ENCODE results near the gene ZDHHC1. TPM values are rescaled to one million over a fixed set of nuclear protein-coding genes. Genes with fewer than 3 reads are reported as not detected.

Gene ZDHHC1
- total and polyA plus RNA-seq, 2 of the 13 experiments (the other 11 are each of a cell fraction or from before 2014, with no cell fraction given) = 0.51 to 1.1 TPM

DNA sequence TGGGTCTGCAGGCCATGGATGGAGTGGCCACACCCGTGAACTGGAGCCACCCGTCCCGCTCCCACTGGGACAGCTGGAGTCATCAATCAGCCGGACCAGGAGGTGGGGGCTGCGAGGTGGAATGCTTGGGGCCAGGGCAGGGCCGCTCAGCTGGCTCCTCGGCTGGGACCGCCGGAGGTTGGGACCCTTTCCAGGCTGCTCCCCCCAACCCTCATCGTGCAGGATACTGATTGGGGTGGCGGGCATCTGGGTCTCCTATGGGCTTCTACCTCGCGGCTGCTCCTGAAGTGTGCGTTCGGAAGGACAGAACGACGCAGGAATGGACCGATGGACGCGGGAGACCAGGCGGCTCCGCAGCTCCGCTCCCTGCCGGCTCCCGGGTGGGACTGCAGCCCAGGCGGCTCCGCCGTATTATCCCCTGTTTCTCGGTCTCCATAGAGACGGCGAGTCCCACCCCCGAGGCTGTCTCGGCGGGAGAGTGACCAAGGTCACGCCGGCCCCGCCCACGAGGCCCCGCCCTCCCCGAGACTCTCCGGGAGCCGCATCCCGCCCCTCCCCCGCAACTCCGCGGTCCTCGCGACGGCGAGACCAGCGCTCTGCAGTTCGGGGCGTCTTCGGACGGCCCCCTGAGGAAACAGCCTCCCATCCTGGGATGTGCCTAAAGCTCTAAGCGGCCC, 23.0 kb downstream of the ZDHHC1 start, which contains the start of gene TPPP3 (continued):
- TF ChIP-seq MAF1 (CRISPR knock-in tag; IDR thresholded peaks at IDR 0.05; ENCODE audit: borderline replicate concordance) = no peak
- TF ChIP-seq, protein P1, sequence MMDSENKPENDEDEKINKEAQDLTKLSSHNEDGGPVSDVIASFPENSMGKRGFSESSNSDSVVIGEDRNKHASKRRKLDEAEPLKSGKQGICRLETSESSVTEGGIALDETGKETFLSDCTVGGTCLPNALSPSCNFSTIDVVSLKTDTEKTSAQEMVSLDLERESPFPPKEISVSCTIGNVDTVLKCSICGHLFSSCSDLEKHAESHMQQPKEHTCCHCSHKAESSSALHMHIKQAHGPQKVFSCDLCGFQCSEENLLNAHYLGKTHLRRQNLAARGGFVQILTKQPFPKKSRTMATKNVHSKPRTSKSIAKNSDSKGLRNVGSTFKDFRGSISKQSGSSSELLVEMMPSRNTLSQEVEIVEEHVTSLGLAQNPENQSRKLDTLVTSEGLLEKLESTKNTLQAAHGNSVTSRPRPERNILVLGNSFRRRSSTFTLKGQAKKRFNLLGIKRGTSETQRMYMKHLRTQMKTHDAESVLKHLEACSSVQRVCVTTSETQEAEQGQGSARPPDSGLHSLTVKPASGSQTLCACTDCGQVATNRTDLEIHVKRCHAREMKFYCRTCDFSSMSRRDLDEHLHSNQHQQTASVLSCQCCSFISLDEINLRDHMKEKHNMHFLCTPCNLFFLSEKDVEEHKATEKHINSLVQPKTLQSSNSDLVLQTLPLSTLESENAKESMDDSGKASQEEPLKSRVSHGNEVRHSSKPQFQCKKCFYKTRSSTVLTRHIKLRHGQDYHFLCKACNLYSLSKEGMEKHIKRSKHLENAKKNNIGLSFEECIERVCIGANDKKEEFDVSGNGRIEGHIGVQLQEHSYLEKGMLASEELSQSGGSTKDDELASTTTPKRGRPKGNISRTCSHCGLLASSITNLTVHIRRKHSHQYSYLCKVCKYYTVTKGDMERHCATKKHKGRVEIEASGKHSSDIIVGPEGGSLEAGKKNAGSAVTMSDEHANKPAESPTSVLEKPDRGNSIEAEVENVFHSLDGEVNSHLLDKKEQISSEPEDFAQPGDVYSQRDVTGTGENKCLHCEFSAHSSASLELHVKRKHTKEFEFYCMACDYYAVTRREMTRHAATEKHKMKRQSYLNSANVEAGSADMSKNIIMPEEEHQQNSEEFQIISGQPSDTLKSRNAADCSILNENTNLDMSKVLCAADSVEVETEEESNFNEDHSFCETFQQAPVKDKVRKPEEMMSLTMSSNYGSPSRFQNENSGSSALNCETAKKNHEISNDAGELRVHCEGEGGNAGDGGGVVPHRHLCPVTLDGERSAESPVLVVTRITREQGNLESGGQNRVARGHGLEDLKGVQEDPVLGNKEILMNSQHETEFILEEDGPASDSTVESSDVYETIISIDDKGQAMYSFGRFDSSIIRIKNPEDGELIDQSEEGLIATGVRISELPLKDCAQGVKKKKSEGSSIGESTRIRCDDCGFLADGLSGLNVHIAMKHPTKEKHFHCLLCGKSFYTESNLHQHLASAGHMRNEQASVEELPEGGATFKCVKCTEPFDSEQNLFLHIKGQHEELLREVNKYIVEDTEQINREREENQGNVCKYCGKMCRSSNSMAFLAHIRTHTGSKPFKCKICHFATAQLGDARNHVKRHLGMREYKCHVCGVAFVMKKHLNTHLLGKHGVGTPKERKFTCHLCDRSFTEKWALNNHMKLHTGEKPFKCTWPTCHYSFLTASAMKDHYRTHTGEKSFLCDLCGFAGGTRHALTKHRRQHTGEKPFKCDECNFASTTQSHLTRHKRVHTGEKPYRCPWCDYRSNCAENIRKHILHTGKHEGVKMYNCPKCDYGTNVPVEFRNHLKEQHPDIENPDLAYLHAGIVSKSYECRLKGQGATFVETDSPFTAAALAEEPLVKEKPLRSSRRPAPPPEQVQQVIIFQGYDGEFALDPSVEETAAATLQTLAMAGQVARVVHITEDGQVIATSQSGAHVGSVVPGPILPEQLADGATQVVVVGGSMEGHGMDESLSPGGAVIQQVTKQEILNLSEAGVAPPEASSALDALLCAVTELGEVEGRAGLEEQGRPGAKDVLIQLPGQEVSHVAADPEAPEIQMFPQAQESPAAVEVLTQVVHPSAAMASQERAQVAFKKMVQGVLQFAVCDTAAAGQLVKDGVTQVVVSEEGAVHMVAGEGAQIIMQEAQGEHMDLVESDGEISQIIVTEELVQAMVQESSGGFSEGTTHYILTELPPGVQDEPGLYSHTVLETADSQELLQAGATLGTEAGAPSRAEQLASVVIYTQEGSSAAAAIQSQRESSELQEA (CRISPR knock-in tag; IDR thresholded peaks at IDR 0.05; ENCODE audit: not compliant biosample characterization) = no peak
- TF ChIP-seq ADNP (CRISPR knock-in tag; IDR thresholded peaks at IDR 0.05) = no peak
- no peak for TF ChIP-seq FOXP1 (IDR thresholded peaks at IDR 0.05)
- no peak for TF ChIP-seq FOXP1 (CRISPR knock-in tag; IDR thresholded peaks at IDR 0.05)
- no peak for TF ChIP-seq NFRKB (IDR thresholded peaks at IDR 0.05)
- TF ChIP-seq LCORL (IDR thresholded peaks at IDR 0.05) = no peak
- no peak for TF ChIP-seq LCORL (CRISPR knock-in tag; IDR thresholded peaks at IDR 0.05)
- TF ChIP-seq, protein P2, sequence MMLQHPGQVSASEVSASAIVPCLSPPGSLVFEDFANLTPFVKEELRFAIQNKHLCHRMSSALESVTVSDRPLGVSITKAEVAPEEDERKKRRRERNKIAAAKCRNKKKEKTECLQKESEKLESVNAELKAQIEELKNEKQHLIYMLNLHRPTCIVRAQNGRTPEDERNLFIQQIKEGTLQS (CRISPR knock-in tag; IDR thresholded peaks at IDR 0.05) = no peak
- no peak for TF ChIP-seq ZNF629 (CRISPR knock-in tag; conservative IDR thresholded peaks at IDR 0.05)
- no peak for TF ChIP-seq PCBP2 (optimal IDR thresholded peaks at IDR 0.05; ENCODE audit: low read depth, low read length, poor library complexity, severe bottlenecking)
- no peak for TF ChIP-seq ZKSCAN8 (CRISPR knock-in tag; IDR thresholded peaks at IDR 0.05; ENCODE audit: borderline replicate concordance)
- TF ChIP-seq, protein P3, sequence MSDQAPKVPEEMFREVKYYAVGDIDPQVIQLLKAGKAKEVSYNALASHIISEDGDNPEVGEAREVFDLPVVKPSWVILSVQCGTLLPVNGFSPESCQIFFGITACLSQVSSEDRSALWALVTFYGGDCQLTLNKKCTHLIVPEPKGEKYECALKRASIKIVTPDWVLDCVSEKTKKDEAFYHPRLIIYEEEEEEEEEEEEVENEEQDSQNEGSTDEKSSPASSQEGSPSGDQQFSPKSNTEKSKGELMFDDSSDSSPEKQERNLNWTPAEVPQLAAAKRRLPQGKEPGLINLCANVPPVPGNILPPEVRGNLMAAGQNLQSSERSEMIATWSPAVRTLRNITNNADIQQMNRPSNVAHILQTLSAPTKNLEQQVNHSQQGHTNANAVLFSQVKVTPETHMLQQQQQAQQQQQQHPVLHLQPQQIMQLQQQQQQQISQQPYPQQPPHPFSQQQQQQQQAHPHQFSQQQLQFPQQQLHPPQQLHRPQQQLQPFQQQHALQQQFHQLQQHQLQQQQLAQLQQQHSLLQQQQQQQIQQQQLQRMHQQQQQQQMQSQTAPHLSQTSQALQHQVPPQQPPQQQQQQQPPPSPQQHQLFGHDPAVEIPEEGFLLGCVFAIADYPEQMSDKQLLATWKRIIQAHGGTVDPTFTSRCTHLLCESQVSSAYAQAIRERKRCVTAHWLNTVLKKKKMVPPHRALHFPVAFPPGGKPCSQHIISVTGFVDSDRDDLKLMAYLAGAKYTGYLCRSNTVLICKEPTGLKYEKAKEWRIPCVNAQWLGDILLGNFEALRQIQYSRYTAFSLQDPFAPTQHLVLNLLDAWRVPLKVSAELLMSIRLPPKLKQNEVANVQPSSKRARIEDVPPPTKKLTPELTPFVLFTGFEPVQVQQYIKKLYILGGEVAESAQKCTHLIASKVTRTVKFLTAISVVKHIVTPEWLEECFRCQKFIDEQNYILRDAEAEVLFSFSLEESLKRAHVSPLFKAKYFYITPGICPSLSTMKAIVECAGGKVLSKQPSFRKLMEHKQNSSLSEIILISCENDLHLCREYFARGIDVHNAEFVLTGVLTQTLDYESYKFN (CRISPR knock-in tag; conservative IDR thresholded peaks at IDR 0.05) = no peak
- TF ChIP-seq, protein P4, sequence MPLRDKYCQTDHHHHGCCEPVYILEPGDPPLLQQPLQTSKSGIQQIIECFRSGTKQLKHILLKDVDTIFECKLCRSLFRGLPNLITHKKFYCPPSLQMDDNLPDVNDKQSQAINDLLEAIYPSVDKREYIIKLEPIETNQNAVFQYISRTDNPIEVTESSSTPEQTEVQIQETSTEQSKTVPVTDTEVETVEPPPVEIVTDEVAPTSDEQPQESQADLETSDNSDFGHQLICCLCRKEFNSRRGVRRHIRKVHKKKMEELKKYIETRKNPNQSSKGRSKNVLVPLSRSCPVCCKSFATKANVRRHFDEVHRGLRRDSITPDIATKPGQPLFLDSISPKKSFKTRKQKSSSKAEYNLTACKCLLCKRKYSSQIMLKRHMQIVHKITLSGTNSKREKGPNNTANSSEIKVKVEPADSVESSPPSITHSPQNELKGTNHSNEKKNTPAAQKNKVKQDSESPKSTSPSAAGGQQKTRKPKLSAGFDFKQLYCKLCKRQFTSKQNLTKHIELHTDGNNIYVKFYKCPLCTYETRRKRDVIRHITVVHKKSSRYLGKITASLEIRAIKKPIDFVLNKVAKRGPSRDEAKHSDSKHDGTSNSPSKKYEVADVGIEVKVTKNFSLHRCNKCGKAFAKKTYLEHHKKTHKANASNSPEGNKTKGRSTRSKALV (CRISPR knock-in tag; IDR thresholded peaks at IDR 0.05) = no peak
- TF ChIP-seq ZNF891 (CRISPR knock-in tag; IDR thresholded peaks at IDR 0.05) = no peak
- no peak for TF ChIP-seq POLR2G (IDR thresholded peaks at IDR 0.05; ENCODE audit: low read depth, low read length)
- no peak for TF ChIP-seq IRF2 (CRISPR knock-in tag; IDR thresholded peaks at IDR 0.05)

Data from HepG2 (cell line).